Endothelial cell of umbilical vein (primary cell): ENCODE measurements around the gene SLC12A7. TPM values are rescaled to one million over a fixed set of nuclear protein-coding genes. Genes with fewer than 3 reads are reported as not detected.

ENCODE experiments used
- BruUV-seq: library from RNA; stranded (reverse); fragments of 400-500 nt; replicated peaks from 2 replicates; lab custom pipeline; 2021; lab: Mats Ljungman, UMichigan
- CTCF ChIA-PET: fragments of 300-600, 350-600 bp; sonication (Branson Sonifier 250); formaldehyde crosslinking; loops from one replicate; lab custom pipeline; 2021; ENCODE audit warnings: antibody characterized with exemption, inconsistent platforms; lab: Charles Lee
- POLR2A ChIA-PET: fragments of 300-600, 350-600 bp; sonication (Branson Sonifier 250); formaldehyde crosslinking; loops from one replicate; lab custom pipeline; 2021; ENCODE audit warnings: antibody characterized with exemption, inconsistent platforms; lab: Charles Lee
- DNase-seq: peaks from one replicate; pipeline ENCODE4 v3.0.0-alpha.2; 2011; ENCODE audit warnings: low read depth, low spot score
- FAIRE-seq: peaks from 2 replicates; lab custom pipeline; 2011; peaks lifted over from hg19 to GRCh38; lab: Jason Lieb, UNC
- H2AFZ ChIP-seq: 2 replicates; pipeline ENCODE4 v1.6.0; 2012; ENCODE audit warnings: low read depth, low read length, control low read depth, inconsistent platforms
- H3K27ac ChIP-seq: 2 replicates; pipeline ENCODE4 v1.5.1; 2011; ENCODE audit warnings: low read depth, mild to moderate bottlenecking, control low read depth, low read length, moderate library complexity; ENCODE audit not compliant: insufficient read depth
- H3K27me3 ChIP-seq, 2 experiments: 2 replicates each; pipeline versions ENCODE4 v1.6.0 to v1.6.1; 2011; ENCODE audit warnings: low read length in 2 of 2, mixed read lengths in 1 of 2; ENCODE audit not compliant: control insufficient read depth in 2 of 2, insufficient read depth in 2 of 2
- H3K36me3 ChIP-seq, 2 experiments: 2 replicates in 1 of 2; 3 replicates in 1 of 2; pipeline ENCODE4 v1.5.1; 2011; ENCODE audit warnings: low read length in 2 of 2, mild to moderate bottlenecking in 1 of 2, moderate library complexity in 1 of 2; ENCODE audit not compliant: control insufficient read depth in 2 of 2, insufficient read depth in 2 of 2; ENCODE audit errors: extremely low read depth in 1 of 2
- H3K4me1 ChIP-seq: 3 replicates; pipeline ENCODE4 v1.5.1; 2011; ENCODE audit warnings: mild to moderate bottlenecking, low read length; ENCODE audit not compliant: control insufficient read depth, insufficient read depth; ENCODE audit errors: extremely low read depth
- H3K4me2 ChIP-seq: 2 replicates; pipeline ENCODE4 v1.6.1; 2011; ENCODE audit warnings: low read length, control low read depth, mixed read lengths; ENCODE audit not compliant: insufficient read depth
- H3K4me3 ChIP-seq, 3 experiments: fragments of 200-600 bp in 1 of 3; sonication (generic), shearing (Covaris generic) in 1 of 3; replicated peaks in 1 of 3; 2 replicates each; pipeline ENCODE4 v1.5.1; 2011 to 2016; ENCODE audit warnings: control low read depth in 3 of 3, low read length in 3 of 3, mild to moderate bottlenecking in 2 of 3, inconsistent platforms in 1 of 3, low read depth in 1 of 3, moderate library complexity in 1 of 3; ENCODE audit not compliant: insufficient read depth in 1 of 3
- H3K79me2 ChIP-seq: 2 replicates; pipeline ENCODE4 v1.6.0; 2012; ENCODE audit warnings: low read length, inconsistent platforms; ENCODE audit not compliant: control insufficient read depth, insufficient read depth
- H3K9ac ChIP-seq: replicated peaks from 2 replicates; pipeline ENCODE3; 2011; ENCODE audit warnings: low read length, control low read depth; ENCODE audit not compliant: insufficient read depth; ENCODE audit errors: extremely low read depth
- H3K9me1 ChIP-seq: replicated peaks from 3 replicates; pipeline ENCODE4 v1.6.0; 2011; ENCODE audit warnings: mild to moderate bottlenecking, low read length; ENCODE audit not compliant: control insufficient read depth, insufficient read depth; ENCODE audit errors: extremely low read depth
- H3K9me3 ChIP-seq: replicated peaks from 2 replicates; pipeline ENCODE4 v1.5.1; 2012; ENCODE audit warnings: low read length, inconsistent platforms; ENCODE audit not compliant: control insufficient read depth, insufficient read depth
- H4K20me1 ChIP-seq: replicated peaks from 2 replicates; pipeline ENCODE3; 2011; ENCODE audit warnings: mild to moderate bottlenecking, low read length; ENCODE audit not compliant: control insufficient read depth, insufficient read depth; ENCODE audit errors: extremely low read depth
- EZH2 ChIP-seq: IDR thresholded peaks from 2 replicates; pipeline ENCODE4 v1.6.1; 2012; ENCODE audit warnings: borderline replicate concordance, low read depth, mild to moderate bottlenecking, moderate library complexity, low read length, inconsistent platforms; ENCODE audit not compliant: severe bottlenecking
- FOS ChIP-seq: IDR thresholded peaks from 2 replicates; pipeline ENCODE4 v1.6.1; 2011; ENCODE audit warnings: mild to moderate bottlenecking, low read length, moderate library complexity, borderline replicate concordance; ENCODE audit not compliant: insufficient read depth
- GATA2 ChIP-seq: IDR thresholded peaks from 2 replicates; pipeline ENCODE4 v1.7.0; 2011; ENCODE audit warnings: low read depth, mild to moderate bottlenecking, moderate library complexity, mixed read lengths, low read length; ENCODE audit not compliant: insufficient read length, insufficient read depth
- JUN ChIP-seq: IDR thresholded peaks from 2 replicates; pipeline ENCODE4 v1.6.1; 2011; ENCODE audit warnings: borderline replicate concordance, low read depth; ENCODE audit not compliant: insufficient read length, insufficient read depth
- MYC ChIP-seq: IDR thresholded peaks from one replicate; pipeline ENCODE4 v1.6.1; 2011; ENCODE audit warnings: mild to moderate bottlenecking, low read depth, low read length
- POLR2AphosphoS5 ChIP-seq: IDR thresholded peaks from 2 replicates; pipeline ENCODE4 v1.6.1; 2012; ENCODE audit warnings: low read depth, mild to moderate bottlenecking, control low read depth, low read length, moderate library complexity; ENCODE audit not compliant: insufficient read depth
- dilution Hi-C: fragments of 300-500 bp; cut with MboI; formaldehyde crosslinking; loops from one replicate; pipeline ENCODE4 v1.15.0; 2019; ENCODE audit warnings: low sequenced_read_pairs; ENCODE audit not compliant: extremely low pct_ligation_motif_present
- intact Hi-C: fragments of 100-400 bp; cut with micrococcal nuclease; formaldehyde crosslinking; loops from one replicate; pipeline ENCODE4 v1.10.0; 2022
- polyA plus RNA-seq, 4 experiments: library from polyadenylated mRNA; depleted of rRNA in 3 of 4; stranded (reverse) in 3 of 4; unstranded in 1 of 4; fragments of >200 nt; gene quantifications; 2 replicates each; pipeline versions ENCODE4 v1.2.1 to v1.2.3, GENCODE V29; 2011 to 2012; ENCODE audit warnings: missing spikeins in 1 of 4
- total RNA-seq: library from RNA; stranded (reverse); gene quantifications from 2 replicates; pipeline ENCODE4 v1.2.3, GENCODE V29; 2021
- TF ChIP-seq, protein P1 (sequence below), 2 donors: IDR thresholded peaks; 1 replicate in 1 of 2; 2 replicates in 1 of 2; pipeline ENCODE4 v1.5.1; 2011; ENCODE audit warnings: low read length in 2 of 2, mild to moderate bottlenecking in 2 of 2, moderate library complexity in 2 of 2, control low read depth in 1 of 2, inconsistent platforms in 1 of 2, low read depth in 1 of 2; ENCODE audit not compliant: insufficient read depth in 1 of 2; ENCODE audit errors: extremely low read depth in 1 of 2
- TF ChIP-seq, protein P2 (sequence below): IDR thresholded peaks from 2 replicates; pipeline ENCODE4 v1.6.1; 2011; ENCODE audit not compliant: insufficient read depth, insufficient read length

Gene SLC12A7
- total and polyA plus RNA-seq, 2 donors (not counting 3 experiments of a cell fraction or from before 2014, with no cell fraction given) = 16.4 to 38.8 TPM

DNA sequence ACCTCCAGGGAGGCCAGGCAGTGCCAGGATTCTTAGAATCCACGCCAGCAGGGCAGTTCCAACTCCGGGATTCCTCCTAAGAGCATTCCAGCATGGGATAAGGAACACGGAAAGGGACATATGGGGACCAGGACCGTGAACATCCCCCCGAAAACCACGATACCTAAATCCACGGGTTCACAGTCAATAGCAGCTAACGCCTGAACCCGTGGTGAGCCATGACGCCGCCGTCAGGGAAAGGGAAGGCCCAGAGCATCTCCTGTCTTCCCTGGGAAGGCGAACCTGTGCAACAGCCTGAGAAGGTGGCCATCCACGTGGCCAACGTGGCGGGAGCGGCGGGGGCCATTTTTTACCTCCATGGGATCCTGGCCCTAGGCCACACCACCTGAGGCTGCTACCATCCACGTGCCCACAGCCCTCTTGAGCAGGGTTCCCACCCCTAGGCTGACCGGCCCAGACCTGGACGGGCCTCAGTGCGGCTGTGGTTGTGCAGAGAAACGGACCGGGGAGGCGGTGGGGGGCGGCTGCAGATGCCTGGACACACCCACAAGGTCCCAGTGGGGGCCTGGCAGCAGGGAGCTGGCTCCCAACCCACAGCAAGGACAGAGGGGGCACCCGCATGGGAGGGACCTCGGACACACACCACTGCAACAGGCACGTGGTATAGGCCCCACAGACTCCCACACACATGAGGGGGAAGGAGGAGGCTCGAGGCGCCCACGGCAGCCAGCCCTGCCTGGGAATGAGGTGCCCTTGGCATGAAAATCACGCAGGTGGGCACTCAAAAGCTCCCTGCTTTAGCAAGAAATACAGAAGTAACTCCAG, 42.8 kb downstream of the SLC12A7 start:
- Histone ChIP-seq H3K36me3 (peaks cover 0 to 26% of the 10 kb centered on the region in 2 experiments), H3K4me1 (no peaks in the 10 kb centered on the region), H2AFZ (no peak overlapping the region), H3K27me3 (no peaks in the 10 kb centered on the region), H3K27ac (no peak overlapping the region), H3K9me3 (no peaks in the 10 kb centered on the region), H3K4me2 (no peak overlapping the region), H3K9me1 (no peaks in the 10 kb centered on the region), H3K79me2 (no peaks in the 10 kb centered on the region), H3K4me3 (no peak overlapping the region), H3K9ac (no peak overlapping the region), H4K20me1 (no peaks in the 10 kb centered on the region)
- CTCF ChIA-PET = no interaction called here
- no peak for DNase-seq
- TF ChIP-seq, protein P1, sequence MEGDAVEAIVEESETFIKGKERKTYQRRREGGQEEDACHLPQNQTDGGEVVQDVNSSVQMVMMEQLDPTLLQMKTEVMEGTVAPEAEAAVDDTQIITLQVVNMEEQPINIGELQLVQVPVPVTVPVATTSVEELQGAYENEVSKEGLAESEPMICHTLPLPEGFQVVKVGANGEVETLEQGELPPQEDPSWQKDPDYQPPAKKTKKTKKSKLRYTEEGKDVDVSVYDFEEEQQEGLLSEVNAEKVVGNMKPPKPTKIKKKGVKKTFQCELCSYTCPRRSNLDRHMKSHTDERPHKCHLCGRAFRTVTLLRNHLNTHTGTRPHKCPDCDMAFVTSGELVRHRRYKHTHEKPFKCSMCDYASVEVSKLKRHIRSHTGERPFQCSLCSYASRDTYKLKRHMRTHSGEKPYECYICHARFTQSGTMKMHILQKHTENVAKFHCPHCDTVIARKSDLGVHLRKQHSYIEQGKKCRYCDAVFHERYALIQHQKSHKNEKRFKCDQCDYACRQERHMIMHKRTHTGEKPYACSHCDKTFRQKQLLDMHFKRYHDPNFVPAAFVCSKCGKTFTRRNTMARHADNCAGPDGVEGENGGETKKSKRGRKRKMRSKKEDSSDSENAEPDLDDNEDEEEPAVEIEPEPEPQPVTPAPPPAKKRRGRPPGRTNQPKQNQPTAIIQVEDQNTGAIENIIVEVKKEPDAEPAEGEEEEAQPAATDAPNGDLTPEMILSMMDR (IDR thresholded peaks at IDR 0.05; ENCODE audit: extremely low read depth in 1 of 2, insufficient read depth in 1 of 2, low read depth in 1 of 2, low read length in 2 of 2) = no peak
- TF ChIP-seq EZH2 (no peak), JUN (no peak), MYC (no peak), FOS (no peak), POLR2AphosphoS5 (no peak), GATA2 (no peak)
- TF ChIP-seq, protein P2, sequence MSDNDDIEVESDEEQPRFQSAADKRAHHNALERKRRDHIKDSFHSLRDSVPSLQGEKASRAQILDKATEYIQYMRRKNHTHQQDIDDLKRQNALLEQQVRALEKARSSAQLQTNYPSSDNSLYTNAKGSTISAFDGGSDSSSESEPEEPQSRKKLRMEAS = no peak
- no peak for FAIRE-seq
- dilution Hi-C loops = no loop called here
- intact Hi-C loops = no loop called here
- BruUV-seq = no TSS peak
- POLR2A ChIA-PET = no interaction called here
